HG02885 (cell line): ENCODE results near the gene LSR.
A peak's percentile ranks its signal among the peaks of the same experiment; 100 is the strongest.

Experiments used
- ATAC-seq: cut with Tn5 transposase; IDR thresholded peaks from one replicate; pipeline ENCODE4 v1.9.1; 2021; ENCODE audit warnings: mild to moderate bottlenecking; ENCODE audit not compliant: unreplicated experiment, poor library complexity

LSR gene

DNA sequence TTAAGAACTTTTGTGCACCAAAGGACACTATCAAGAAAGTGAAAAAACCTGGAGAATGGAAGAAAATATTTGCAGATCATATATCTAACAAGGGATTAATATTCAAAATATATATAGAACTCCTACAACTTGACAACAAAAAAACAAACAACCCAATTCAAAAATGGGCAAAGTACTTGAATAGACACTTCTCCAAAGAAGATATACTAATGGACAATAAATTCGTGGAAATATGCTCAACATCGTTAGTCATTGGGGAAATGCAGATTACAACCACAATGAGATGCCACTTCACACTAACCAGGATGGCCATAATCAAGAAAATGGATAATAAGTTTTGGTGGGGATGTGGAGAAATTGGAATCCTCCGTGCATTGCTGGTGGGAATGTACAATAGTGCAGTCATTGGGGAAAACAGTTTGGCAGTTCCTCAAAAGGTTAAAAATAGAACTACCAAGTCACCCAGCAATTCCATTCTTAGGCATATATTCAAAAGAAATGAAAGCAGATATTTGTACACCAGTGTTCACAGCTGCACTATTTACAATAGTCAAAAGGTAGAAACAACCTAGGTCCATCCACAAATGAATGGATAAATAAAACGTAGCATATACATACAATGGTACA is 2.2 kb upstream of the LSR start:
- ATAC-seq = no peak

DNA sequence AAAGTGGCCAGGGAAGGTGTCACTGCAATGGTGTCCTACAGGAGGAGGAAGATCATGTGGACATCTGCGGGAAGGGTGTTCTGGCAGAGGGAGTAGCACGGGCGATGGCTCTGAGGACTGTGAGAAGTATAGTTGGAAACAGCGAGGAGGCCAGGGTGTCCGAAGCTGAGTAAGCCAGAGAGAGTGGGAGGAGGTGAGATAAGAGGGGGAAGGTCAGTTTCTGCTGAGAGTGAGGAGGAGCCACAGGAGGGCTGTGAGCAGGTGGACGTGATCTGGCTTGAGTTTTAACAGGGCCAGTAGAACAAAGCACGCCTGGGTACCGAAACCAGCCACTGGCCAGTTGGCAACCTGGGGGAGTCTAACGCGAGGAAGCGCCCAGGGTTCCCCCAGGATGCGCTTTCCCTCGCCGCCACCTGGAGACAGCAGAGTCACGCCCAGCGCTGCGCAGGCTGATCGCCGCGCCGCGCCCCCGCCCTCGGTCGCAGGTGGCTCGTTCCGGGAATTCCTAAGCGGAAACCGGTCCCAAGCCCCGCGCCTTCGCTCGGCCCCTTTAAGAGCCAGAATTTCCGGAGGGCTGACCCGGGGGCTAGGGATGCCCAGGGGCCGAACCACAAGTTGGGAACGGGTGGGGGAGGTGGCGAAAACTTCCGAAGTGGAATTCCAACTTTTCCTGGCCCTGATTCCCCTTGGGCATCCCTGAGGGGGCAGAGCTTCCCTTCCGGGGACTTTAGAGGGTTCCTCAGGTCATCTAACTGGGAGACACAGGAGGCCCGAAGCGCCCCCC is 1.1 kb upstream of the LSR start:
- peak; percentile 40 for ATAC-seq

DNA sequence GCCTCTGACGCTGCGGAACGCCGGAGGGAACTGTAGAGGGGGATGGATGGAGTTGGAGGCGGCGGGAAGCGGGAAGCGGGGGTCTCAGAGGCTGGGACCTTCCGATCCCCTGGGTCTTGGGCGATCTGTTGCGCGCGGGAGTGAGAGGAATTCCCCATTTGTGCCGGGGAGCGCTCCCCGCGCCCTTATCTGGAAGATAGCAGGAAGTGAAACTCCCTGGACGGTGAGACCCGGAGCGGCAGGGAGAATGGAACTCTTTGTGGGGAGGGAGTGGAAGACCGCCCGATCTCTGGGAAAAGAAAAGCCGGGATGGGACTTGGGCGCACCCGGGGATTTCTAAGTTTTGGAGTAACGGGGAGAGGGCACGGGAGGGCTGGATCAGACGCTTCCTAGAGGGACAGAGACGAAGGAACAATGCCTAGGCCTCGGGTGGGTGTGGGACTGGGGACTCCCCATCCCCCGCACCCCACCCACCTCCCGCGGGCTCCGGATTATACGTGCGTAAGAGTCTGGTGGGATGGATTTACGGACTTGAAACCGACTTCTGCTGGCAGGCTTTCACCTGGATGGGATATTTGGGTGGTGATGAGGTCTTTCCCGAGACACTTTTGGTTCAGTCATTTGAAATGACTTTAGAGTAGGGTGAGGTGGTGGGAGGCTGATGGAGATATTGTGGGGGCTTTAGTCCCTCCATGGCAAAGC is 495 bp downstream of the LSR start:
- peak; percentile 3 for ATAC-seq

DNA sequence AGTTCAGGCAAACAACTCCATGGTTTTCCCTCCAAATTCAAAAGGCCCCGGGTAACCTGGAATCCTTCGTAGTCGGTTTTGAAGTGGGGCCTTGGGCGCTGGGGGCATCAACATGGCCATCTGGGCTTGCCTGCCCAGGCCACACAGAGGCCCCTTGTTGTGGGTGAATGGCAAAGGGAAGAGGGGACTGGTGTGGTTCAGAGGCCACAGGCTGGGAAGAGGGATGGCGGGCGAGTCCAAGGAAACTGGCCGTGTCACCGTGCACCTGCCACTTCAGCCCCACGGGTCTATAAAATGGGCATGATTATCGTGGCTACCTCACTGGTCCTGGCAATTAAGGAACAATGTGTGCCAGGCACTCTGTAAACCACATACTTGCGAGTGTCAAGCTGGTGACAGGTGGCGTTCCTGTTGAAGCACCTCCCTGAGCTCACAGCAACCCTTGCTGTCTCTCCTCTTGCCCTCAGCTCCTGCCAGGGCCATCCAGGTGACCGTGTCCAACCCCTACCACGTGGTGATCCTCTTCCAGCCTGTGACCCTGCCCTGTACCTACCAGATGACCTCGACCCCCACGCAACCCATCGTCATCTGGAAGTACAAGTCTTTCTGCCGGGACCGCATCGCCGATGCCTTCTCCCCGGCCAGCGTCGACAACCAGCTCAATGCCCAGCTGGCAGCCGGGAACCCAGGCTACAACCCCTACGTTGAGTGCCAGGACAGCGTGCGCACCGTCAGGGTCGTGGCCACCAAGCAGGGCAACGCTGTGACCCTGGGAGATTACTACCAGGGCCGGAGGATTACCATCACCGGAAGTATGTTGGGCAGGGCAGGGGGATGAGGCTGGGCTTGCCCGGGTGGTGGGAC is 1.3 kb downstream of the LSR start:
- no peak for ATAC-seq

DNA sequence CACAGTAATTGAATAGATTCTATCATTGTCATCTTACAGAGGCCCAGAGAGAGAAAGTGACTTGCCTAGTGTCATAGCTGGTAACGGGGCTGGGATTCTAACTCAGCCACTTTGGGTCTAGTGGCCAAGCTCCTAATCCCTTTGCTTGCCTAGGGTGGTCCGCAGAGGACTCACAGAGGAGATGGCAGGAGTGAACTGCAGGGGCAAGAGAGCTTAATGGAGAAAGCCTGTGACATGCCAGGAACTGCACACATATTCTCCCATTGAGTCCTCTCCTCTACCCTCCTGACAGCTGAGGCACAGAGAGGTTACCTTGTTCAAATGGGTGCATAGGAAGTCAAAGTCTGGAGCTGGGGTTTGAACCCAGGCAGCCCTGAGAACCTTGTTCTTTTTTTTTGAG is 2.7 kb downstream of the LSR start:
- ATAC-seq = no peak

DNA sequence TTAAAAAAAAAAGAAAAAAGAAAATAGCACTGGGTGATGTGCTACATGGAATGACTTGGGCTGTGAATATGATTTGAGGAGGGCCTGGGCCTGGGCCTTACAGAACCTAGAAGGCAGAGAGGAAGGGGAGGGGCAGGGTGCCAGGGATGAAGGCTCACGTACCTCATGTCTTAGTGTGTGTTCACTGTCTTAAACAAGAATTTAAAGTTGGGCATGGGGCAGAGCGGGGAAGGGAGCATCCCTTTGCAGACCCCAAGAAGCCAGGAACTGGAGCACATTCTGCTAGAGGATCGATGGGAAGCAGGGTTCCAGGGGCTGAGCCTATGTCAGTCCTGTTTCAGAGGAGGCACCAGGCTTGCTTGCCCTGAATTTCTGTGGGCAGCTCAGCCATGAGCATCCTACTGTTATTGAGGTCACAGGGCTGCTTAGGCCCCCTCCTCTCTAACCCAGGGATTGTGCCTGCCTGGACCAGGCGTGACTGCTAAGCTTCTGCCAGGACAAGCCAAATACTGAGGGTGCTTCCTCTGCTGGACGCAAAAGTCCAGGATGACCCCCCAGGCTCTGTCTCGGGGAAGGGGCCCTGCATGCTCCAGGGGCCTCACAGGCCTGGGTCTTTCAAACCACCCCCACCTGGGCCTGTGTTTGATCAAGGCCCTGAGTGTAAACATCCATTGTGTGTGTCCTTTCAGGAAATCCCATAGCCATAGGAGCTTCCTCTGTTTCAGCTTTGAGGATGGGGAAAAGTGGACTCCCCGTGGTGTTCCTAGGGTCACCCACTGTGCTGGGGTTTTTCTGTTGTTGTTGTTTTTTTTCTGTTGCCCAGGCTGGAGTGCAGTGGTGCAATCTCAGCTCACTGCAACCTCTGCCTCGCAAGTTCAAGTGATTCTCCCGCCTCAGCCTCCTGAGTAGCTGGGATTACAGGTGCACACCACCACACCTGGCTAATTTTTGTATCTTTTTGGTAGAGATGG is 4.8 kb downstream of the LSR start:
- no peak for ATAC-seq

DNA sequence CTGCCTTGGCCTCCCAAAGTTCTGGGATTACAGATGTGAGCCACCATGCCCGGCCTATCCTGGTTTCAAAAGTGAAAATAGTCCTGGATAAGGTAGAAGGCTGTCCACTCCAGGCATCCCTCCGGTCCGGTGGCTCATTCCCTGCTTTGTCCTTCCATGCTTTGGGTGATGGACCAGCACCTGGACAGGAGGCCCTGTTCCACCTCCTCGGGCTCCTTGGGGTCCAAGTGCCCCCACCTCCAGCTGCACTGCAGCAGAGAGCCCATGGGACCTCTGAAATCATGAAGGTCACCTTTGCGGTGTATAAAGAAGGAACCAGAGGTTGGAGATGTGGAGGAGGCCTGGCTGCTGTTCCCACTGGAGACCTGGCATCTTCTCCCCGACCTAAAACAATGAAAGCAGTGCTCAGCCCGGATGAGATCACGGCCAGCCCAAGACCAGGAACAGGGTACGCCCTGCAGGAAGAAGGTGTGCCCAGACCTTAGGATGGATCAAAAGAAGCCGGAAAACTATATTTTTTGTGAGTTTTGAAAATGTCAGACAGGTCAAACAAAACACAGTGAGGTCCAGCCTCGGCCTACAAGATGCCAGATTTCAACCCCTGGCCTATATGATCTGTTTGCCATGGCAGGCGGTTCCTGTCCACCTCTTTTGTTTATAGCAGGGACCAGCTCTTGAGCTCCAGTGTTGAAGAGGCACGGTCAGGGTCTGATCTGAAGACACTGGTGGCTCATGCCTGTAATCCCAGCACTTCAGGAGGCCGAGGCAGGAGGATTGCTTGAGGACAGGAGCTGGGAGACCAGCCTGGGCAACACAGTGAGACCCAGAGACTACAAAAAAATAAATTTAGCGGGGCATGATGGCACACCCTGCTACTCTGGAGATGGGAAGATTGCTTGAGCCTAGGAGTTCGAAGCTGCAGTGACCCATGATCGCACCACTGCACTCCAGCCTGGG is 5.8 kb downstream of the LSR start:
- ATAC-seq = no peak

DNA sequence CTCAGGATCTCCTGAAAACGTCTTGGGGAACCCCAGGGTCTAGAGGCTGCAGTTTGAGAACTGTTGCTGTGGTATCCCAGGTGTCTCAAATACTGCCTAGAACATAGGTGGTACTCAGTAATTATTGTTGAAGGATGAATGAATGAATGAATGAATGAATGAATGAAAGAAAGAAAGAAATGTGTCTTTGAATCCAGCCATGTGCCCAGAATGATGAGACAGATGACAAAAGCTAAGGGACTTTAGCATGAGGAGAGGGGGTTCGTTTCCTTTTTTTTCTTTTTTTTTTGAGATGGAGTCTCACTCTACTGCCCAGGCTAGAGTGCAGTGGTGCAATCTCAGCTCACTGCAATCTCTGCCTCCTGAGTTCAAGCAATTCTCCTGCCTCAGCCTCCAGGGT is 7.8 kb downstream of the LSR start:
- ATAC-seq = no peak

DNA sequence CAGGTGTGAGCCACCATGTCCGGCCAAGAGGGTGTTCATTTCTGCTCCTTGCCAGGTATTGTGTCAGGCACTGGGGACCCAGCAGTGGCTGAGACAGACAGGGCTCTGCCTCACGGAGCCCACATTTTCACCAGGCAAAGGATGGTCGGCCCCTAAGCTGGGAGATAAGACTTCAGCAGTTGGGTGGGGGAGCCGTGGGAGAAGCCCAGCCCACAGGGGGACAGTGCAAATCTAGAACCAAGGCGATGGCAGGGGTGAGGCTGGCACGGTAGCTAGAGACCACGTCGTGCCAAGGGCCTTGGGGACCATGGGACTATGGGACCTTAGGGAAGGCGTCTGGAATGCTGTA is 8.3 kb downstream of the LSR start:
- no peak for ATAC-seq

DNA sequence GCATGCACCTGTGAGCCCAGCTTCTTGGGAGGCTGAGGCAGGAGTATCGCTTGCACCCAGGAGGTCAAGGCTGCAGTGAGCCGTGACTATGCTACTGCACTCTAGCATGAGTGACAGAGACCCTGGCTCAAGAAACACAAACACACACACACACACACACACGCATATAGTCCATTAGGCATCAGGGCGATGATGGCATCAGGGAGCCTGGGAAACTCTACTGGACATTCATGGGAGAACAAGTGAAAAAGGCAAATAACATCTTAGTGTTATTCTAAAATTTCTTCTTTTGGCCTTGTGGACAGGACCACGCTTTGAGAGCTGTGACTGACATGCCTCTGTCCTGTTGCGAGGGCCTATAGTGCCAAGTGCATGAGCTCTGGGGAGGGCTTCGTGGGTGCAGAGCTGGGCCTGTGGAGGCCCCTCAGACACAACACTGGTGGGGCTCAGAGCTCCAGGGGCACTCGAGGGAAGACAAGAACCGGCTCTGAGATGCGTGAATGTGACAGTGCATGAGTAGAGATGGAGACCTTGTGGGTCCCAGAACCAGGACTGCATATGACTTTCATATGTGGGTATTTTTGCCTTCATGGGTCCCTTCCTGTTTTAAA is 12.0 kb downstream of the LSR start:
- ATAC-seq = no peak

DNA sequence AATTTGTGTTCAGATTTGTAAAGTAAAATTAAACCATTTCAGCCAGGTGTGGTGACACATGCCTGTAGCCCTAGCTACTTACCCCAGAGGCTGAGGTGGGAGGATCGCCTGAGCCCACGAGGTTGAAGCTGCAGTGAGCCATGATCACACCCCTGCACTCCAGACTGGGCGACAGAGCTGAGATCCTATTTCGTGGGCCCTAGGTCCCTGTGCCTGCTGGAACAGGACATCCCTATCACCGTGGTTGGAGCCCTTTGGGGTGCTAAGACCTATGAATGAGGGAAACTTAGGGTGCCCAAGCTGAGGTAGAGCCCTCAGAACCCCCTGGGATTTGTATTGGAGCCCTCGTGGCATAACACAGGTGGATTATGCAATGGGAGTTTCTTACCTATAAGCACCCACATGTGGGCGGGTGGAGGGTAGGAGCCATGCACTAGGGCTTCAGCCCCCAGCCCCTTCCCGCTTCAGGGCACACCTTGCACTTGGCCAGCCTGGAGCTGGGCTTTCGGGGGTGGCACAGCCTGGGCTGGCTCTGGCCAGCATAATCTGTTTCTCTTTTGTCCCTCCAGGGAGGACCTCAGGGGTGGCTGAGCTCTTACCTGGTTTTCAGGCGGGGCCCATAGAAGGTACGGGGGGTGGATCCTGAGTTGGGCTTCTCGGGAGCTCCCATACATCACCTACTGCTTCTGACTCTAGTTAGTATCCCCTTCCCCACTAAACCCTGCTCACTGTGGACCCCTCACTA is 12.7 kb downstream of the LSR start:
- no peak for ATAC-seq

DNA sequence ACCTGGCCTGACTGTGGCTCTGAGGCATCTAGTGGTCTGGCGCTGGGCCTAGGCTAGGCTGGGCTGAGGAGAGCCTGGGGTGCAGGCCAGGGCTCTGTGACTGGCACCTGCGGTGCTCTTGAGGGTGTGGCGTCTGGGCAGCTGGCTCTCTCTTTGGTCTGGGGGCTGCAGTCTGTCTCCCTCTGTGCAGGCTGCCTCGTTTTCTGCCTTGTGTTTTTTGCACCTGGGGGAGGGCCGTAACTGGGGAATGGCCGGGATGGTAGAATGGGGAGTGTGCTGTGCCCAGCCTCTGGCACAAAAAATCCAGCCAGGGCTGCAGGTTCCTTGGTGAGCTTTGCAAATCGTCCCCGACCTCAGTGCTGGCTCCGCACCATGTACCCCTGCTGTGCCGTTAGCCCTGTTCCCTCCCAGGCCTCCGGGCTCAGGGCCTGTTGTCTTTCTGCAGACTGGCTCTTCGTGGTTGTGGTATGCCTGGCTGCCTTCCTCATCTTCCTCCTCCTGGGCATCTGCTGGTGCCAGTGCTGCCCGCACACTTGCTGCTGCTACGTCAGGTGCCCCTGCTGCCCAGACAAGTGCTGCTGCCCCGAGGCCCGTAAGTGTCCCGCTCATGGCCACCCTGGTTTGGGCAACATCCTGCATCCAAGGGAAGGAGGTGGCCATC is 13.4 kb downstream of the LSR start:
- ATAC-seq = no peak

DNA sequence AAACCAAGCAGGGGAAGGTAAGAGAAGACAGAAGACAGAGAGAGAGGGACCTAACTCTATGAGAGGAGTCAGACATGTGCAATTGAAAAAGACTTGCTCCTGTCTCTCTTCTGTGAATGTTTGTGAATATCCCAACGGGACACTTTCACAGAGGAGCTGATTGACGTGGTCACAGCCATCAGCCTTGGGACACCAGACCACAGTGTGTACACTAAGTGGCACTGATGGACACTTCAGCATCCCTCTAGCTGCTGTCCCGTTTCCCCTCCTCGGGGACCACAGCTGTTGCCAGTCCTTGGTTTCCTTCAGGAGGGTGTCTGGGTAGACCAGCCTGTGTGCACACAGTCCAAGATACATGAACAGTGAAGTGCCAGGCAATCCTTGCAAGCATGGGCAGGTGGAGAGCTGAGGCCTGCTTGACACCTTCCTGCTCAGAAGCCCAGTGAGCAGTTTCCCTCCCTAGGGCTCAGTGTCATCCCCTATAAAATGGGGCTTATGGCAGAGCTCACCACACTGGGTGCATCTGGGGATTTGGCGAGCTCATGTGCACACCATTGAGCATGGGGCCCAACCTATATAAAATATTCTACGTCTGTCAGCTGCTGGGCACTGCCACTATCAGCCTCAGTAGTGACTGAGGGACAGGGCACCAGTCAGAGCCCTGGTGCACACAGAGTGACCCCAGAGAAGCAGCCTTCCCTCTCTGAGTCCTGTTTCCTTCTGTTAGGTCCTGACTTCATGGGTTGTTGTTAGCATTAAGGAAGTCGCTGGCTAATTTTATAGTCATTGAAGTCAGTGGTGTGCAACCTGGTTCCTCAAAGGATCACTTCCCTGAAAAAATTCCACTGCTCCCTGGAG is 15.7 kb downstream of the LSR start:
- ATAC-seq = no peak

DNA sequence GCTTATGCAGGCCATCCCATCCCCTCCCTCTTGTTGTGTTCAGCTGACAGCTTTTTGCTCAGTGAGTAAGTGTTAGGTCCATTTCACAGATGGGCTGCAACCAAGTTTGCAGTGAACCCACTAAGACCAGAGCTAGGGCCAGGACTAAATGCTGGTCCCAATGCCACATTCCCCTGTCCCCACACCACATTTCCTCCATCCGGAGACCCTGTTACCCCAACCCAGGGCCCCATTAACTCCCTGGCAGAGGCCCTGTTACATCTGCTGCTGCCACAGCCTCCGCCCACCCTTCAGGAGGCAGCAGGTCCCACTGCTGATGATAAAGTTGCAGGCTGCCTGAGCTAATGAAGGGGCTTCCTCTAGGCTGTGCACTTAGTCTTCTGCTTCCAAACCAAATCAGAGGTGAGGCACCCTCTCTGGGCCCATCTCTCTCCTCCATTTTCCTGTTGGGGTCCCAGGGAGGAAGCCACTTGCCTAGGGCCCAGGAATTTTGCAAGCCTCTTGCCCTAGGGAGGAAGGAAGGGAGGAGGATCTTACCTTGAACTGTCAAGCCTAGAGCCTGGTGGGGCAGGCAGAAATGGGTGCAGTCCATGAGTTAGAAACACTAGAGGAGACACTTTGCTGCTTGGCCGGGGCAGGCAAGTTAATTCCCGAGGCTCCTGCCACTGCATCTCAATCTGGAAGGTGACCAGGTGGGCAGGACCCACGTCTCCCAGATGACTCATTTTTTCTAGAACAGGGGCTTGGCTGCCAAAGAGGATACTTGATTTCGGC is 16.5 kb downstream of the LSR start:
- no peak for ATAC-seq

DNA sequence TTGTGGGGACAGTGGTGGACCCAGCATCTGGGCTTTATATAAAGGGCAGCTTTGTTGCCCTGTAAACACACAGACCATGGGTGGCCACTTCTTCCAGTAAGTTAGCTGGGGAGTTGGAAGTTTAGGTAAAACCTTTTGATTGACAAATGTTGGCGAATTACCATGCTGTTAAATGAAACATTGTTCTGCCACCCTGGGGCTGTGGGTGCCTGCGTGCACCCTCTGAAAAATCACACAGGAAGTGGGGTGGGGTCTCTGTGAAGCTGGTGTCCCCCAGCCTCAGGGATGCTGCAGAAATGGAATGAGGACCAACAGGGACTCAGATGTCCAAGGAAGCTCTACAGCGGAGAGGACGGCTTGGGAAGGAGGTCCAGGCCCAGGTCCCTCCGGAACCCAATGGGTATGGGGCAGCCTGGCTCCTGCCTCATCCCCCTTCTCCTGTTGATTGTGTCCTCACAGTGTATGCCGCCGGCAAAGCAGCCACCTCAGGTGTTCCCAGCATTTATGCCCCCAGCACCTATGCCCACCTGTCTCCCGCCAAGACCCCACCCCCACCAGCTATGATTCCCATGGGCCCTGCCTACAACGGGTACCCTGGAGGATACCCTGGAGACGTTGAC is 17.2 kb downstream of the LSR start:
- ATAC-seq = no peak
